Mucosa of descending colon (tissue), 3 donors: ENCODE results near the gene PFKFB2. TPM values are rescaled to one million over a fixed set of nuclear protein-coding genes. Genes with fewer than 3 reads are reported as not detected.

Experiments
- ATAC-seq: fragments of 200-7000 bp; cut with Tn5 transposase; one replicate; pipeline ENCODE4 v1.9.1; 2020; ENCODE audit warnings: mild to moderate bottlenecking, moderate library complexity
- DNase-seq, 3 donors: peaks; one replicate each; pipeline ENCODE4 v3.0.0-alpha.2; 2020
- H3K36me3 ChIP-seq: fragments of 200-600 bp; one replicate; pipeline ENCODE4 v1.8.0; 2021; ENCODE audit warnings: low read depth, mild to moderate bottlenecking
- H3K4me1 ChIP-seq: fragments of 200-600 bp; one replicate; pipeline ENCODE4 v1.8.0; 2021; ENCODE audit warnings: low read depth, mild to moderate bottlenecking
- H3K4me3 ChIP-seq: fragments of 200-600 bp; one replicate; pipeline ENCODE4 v1.8.0; 2021; ENCODE audit warnings: mild to moderate bottlenecking
- H3K9me3 ChIP-seq: fragments of 200-600 bp; one replicate; pipeline ENCODE4 v1.8.0; 2021; ENCODE audit warnings: mild to moderate bottlenecking
- intact Hi-C, 2 donors: fragments of 100-400 bp; cut with DNase I in 1 of 2; cut with micrococcal nuclease in 1 of 2; formaldehyde crosslinking; loops; one replicate each; pipeline versions ENCODE4 v1.11.0 to v1.11.1; 2022; cut with DNase I, micrococcal nuclease
- total RNA-seq, 3 donors: library from RNA; stranded (reverse); fragmentation: NEBNext Ultra II Directional in 2 of 3; extraction: Animal tissue kit (Norgen Biotek cat#: 25700) in 2 of 3; gene quantifications; one replicate each; pipeline versions ENCODE4 v1.2.1 to v1.2.4, GENCODE V29; 2021 to 2023
- TF ChIP-seq, protein P1 (sequence below): fragments of 200-600 bp; IDR thresholded peaks from one replicate; pipeline ENCODE4 v1.8.0; 2022; ENCODE audit warnings: antibody characterized with exemption, mild to moderate bottlenecking
- donor health status: DM: no; HTN: no; CAD: no; lungs with moderate emphysema.
- donor health status: DM: no; HTN: no; CAD: no.
- donor health status: DM: no; HTN: yes; CAD: no.

PFKFB2 gene
- total RNA-seq, 3 donors from 2014 or later = 45.1 to 118 (median 90.2) TPM

- H3K4me1 ChIP-seq = no peaks in the 10 kb centered on the region
- H3K9me3 ChIP-seq = no peaks in the 10 kb centered on the region
- no peaks in the 10 kb centered on the region for H3K36me3 ChIP-seq
- ATAC-seq (no peak), DNase-seq (no peak)
- TF ChIP-seq, protein P1, sequence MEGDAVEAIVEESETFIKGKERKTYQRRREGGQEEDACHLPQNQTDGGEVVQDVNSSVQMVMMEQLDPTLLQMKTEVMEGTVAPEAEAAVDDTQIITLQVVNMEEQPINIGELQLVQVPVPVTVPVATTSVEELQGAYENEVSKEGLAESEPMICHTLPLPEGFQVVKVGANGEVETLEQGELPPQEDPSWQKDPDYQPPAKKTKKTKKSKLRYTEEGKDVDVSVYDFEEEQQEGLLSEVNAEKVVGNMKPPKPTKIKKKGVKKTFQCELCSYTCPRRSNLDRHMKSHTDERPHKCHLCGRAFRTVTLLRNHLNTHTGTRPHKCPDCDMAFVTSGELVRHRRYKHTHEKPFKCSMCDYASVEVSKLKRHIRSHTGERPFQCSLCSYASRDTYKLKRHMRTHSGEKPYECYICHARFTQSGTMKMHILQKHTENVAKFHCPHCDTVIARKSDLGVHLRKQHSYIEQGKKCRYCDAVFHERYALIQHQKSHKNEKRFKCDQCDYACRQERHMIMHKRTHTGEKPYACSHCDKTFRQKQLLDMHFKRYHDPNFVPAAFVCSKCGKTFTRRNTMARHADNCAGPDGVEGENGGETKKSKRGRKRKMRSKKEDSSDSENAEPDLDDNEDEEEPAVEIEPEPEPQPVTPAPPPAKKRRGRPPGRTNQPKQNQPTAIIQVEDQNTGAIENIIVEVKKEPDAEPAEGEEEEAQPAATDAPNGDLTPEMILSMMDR = no peak
- intact Hi-C loops = no loop called here
- H3K4me3 ChIP-seq = no peak overlapping the region
These were observed 49.1 kb downstream of the PFKFB2 start for GRCh38 chr1:207102146-207102545.

DNA sequence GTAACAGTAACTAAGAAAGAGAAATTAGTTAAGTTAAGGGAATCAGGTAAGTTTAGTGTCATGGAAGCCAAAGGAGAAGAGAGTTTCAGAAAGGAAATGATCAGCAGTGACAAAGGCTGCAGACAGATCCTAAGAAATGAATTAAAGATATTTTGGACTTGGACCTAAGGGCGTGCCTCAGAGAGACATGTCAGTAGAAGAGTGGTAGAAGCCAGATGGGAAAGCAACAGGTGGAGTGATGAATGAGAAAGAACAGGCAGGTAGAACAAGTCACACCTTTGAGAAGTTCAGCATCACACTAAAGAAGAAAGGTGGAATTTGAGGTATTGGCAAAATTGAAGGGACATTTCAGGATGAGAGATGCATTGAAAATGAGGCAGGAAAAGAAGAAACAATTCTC is 49.6 kb downstream of the PFKFB2 start:
- H3K4me3 ChIP-seq = no peak overlapping the region
- intact Hi-C loops = no loop called here
- H3K4me1 ChIP-seq = no peaks in the 10 kb centered on the region
- TF ChIP-seq, protein P1 = no peak
- ATAC-seq (peak; percentile 64), DNase-seq (no peak)
- H3K36me3 ChIP-seq = no peaks in the 10 kb centered on the region
- no peaks in the 10 kb centered on the region for H3K9me3 ChIP-seq

DNA sequence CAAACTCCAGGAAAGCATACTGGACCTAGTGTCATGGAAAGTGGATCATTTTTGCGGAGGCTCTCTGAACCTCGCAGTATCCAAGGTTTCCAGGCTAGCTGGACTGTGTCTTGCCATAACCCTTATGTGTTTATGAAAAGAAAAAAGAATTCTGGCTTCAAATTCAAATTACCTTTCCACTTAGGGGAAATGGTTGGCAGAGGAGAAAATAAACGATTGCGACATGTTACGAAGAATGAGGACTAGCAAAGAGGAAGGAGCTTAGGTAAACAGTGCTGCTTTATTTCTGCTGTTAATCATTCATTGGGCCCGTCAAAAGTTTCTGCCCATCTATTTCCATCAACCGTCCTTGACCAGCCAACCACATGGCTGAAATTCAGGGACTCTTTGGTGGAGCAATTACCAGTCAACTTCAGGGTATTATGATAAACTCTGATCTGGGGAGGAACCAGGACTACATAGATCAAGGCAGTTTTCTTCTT is 50.9 kb downstream of the PFKFB2 start, which contains the start of gene C4BPA:
Gene C4BPA, plus strand, starts transcription at position 342 of the 482 bp plus-strand sequence. CDS start 8,793 bp downstream, outside the sequence.
- peak; percentile 89 for ATAC-seq
- DNase-seq = no peak
- Histone ChIP-seq H3K36me3 (no peaks in the 10 kb centered on the region), H3K9me3 (no peaks in the 10 kb centered on the region), H3K4me1 (no peaks in the 10 kb centered on the region), H3K4me3 (no peak within 1 kb of the TSS)
- intact Hi-C loops = no loop called here
- TF ChIP-seq, protein P1 = no peak

GRCh38 chr1:207109004-207109403 is 55.9 kb downstream of the PFKFB2 start:
- ATAC-seq (peak; percentile 80), DNase-seq (no peak)
- TF ChIP-seq, protein P1 = no peak
- Histone ChIP-seq H3K4me3 (no peak overlapping the region), H3K9me3 (no peaks in the 10 kb centered on the region), H3K36me3 (no peaks in the 10 kb centered on the region), H3K4me1 (no peaks in the 10 kb centered on the region)
- intact Hi-C loops = no loop called here

GRCh38 chr1:207112616-207113296 is 59.7 kb downstream of the PFKFB2 start:
- TF ChIP-seq, protein P1 = no peak

More at GRCh38 chr1:207112616-207113296, 59.7 kb downstream of the PFKFB2 start:
- Histone ChIP-seq H3K4me1 (no peaks in the 10 kb centered on the region), H3K36me3 (no peaks in the 10 kb centered on the region), H3K4me3 (no peak overlapping the region), H3K9me3 (no peaks in the 10 kb centered on the region)
- no peak for DNase-seq
- intact Hi-C loops = no loop called here
- no peak for ATAC-seq
